Astrocyte (in vitro differentiated cells and primary cell): Measurements from ENCODE around the gene MYO5A. TPM values are rescaled to one million over a fixed set of nuclear protein-coding genes. Genes with fewer than 3 reads are reported as not detected.

ENCODE experiments used
- DNase-seq: peaks from one replicate; pipeline ENCODE4 v3.0.0-alpha.2; 2010; ENCODE audit warnings: low read depth
- FAIRE-seq: peaks from 2 replicates; lab custom pipeline; 2011; peaks lifted over from hg19 to GRCh38; lab: Jason Lieb, UNC
- H2AFZ ChIP-seq: 2 replicates; pipeline ENCODE4 v1.6.0; 2012; ENCODE audit warnings: low read depth, low read length, inconsistent platforms
- H3K27ac ChIP-seq: 2 replicates; pipeline ENCODE4 v1.5.1; 2011; ENCODE audit warnings: low read depth, low read length, inconsistent platforms
- H3K27me3 ChIP-seq: 2 replicates; pipeline ENCODE4 v1.6.0; 2011; ENCODE audit warnings: low read length, inconsistent platforms; ENCODE audit not compliant: insufficient read depth
- H3K36me3 ChIP-seq: 2 replicates; pipeline ENCODE4 v1.5.1; 2011; ENCODE audit warnings: low read length, inconsistent platforms; ENCODE audit not compliant: insufficient read depth
- H3K4me1 ChIP-seq: 2 replicates; pipeline ENCODE4 v1.5.1; 2011; ENCODE audit warnings: low read length, inconsistent platforms; ENCODE audit not compliant: insufficient read depth
- H3K4me2 ChIP-seq: 2 replicates; pipeline ENCODE4 v1.6.0; 2012; ENCODE audit warnings: low read length, inconsistent platforms
- H3K4me3 ChIP-seq: 2 replicates; pipeline ENCODE4 v1.5.1; 2011; ENCODE audit warnings: low read depth, mild to moderate bottlenecking, low read length, inconsistent platforms; ENCODE audit not compliant: insufficient read depth
- H3K79me2 ChIP-seq: 2 replicates; pipeline ENCODE4 v1.6.0; 2012; ENCODE audit warnings: mild to moderate bottlenecking, low read length, inconsistent platforms; ENCODE audit not compliant: insufficient read depth
- H3K9ac ChIP-seq: 2 replicates; pipeline ENCODE4 v1.6.0; 2012; ENCODE audit warnings: mild to moderate bottlenecking, low read length, inconsistent platforms
- H3K9me3 ChIP-seq: 2 replicates; pipeline ENCODE4 v1.5.1; 2012; ENCODE audit warnings: low read depth, mild to moderate bottlenecking, low read length, inconsistent platforms; ENCODE audit not compliant: insufficient read depth
- H4K20me1 ChIP-seq: 2 replicates; pipeline ENCODE4 v1.6.0; 2012; ENCODE audit warnings: low read length, inconsistent platforms; ENCODE audit not compliant: insufficient read depth
- H3K27ac Mint-ChIP-seq: one replicate; pipeline ENCODE4 v1.8.0; 2021; ENCODE audit warnings: mild to moderate bottlenecking, mixed read lengths; ENCODE audit not compliant: unreplicated experiment
- H3K27me3 Mint-ChIP-seq: one replicate; pipeline ENCODE4 v1.8.0; 2021; ENCODE audit warnings: low read depth, mixed read lengths; ENCODE audit not compliant: unreplicated experiment
- H3K36me3 Mint-ChIP-seq: one replicate; pipeline ENCODE4 v1.8.0; 2021; ENCODE audit warnings: low read depth, mixed read lengths; ENCODE audit not compliant: unreplicated experiment
- H3K4me1 Mint-ChIP-seq: one replicate; pipeline ENCODE4 v1.8.0; 2021; ENCODE audit warnings: low read depth, mixed read lengths; ENCODE audit not compliant: unreplicated experiment
- H3K4me3 Mint-ChIP-seq: one replicate; pipeline ENCODE4 v1.8.0; 2021; ENCODE audit warnings: mild to moderate bottlenecking, moderate library complexity, mixed read lengths; ENCODE audit not compliant: unreplicated experiment
- H3K9me3 Mint-ChIP-seq: one replicate; pipeline ENCODE4 v1.8.0; 2021; ENCODE audit warnings: mild to moderate bottlenecking, mixed read lengths; ENCODE audit not compliant: unreplicated experiment
- EZH2 ChIP-seq: IDR thresholded peaks from 2 replicates; pipeline ENCODE4 v1.6.1; 2012; ENCODE audit warnings: mild to moderate bottlenecking, low read length, inconsistent platforms; ENCODE audit not compliant: insufficient read depth
- total RNA-seq: library from RNA; stranded (reverse); gene quantifications from 2 replicates; pipeline ENCODE4 v1.2.1, GENCODE V29; 2021
- TF ChIP-seq, protein P1 (sequence below): IDR thresholded peaks from 2 replicates; pipeline ENCODE4 v1.5.1; 2011; ENCODE audit warnings: low read depth, mild to moderate bottlenecking, inconsistent platforms, low read length, moderate library complexity; ENCODE audit not compliant: insufficient read depth

The MYO5A gene
- total RNA-seq, 1 donor from 2014 or later, result 47.6 TPM

DNA sequence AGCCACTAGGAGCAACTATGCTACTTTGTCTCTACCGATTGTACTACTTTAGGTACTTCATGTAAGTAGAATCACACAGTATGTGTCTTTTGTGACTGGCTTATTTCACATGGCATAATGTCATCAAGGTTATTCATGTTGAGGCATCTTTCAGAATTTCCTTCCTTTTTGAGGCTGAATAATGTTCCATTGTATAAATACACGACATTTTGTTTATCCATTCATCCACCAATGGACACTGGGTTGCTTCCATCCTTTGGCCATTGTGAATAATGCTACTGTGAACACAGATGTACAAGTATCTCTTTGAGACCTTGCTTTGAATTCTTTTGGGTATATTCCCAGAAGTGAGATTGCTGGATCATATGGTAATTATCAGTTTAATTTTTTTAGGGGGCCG is 29.2 kb downstream of the MYO5A start:
- H3K27ac ChIP-seq, result no peak overlapping the region
- H3K9ac ChIP-seq, result no peak overlapping the region
- Mint-ChIP-seq H3K4me1 (peaks cover 24% of the 10 kb centered on the region), H3K9me3 (no peaks in the 10 kb centered on the region), H3K27me3 (no peaks in the 10 kb centered on the region), H3K4me3 (no peak overlapping the region), H3K27ac (no peak overlapping the region), H3K36me3 (no peaks in the 10 kb centered on the region)
- H3K4me2 ChIP-seq, result no peak overlapping the region
- H3K9me3 ChIP-seq, result no peaks in the 10 kb centered on the region
- H3K36me3 ChIP-seq, result no peaks in the 10 kb centered on the region
- no peak overlapping the region for H3K4me3 ChIP-seq
- H3K27me3 ChIP-seq, result no peaks in the 10 kb centered on the region
- DNase-seq, result no peak
- peaks cover 14% of the 10 kb centered on the region for H4K20me1 ChIP-seq
- no peak for FAIRE-seq
- peaks cover 6% of the 10 kb centered on the region for H3K4me1 ChIP-seq
- no peak overlapping the region for H2AFZ ChIP-seq
- no peak for TF ChIP-seq EZH2
- TF ChIP-seq, protein P1, sequence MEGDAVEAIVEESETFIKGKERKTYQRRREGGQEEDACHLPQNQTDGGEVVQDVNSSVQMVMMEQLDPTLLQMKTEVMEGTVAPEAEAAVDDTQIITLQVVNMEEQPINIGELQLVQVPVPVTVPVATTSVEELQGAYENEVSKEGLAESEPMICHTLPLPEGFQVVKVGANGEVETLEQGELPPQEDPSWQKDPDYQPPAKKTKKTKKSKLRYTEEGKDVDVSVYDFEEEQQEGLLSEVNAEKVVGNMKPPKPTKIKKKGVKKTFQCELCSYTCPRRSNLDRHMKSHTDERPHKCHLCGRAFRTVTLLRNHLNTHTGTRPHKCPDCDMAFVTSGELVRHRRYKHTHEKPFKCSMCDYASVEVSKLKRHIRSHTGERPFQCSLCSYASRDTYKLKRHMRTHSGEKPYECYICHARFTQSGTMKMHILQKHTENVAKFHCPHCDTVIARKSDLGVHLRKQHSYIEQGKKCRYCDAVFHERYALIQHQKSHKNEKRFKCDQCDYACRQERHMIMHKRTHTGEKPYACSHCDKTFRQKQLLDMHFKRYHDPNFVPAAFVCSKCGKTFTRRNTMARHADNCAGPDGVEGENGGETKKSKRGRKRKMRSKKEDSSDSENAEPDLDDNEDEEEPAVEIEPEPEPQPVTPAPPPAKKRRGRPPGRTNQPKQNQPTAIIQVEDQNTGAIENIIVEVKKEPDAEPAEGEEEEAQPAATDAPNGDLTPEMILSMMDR, result no peak
- H3K79me2 ChIP-seq, result peaks cover 29% of the 10 kb centered on the region

DNA sequence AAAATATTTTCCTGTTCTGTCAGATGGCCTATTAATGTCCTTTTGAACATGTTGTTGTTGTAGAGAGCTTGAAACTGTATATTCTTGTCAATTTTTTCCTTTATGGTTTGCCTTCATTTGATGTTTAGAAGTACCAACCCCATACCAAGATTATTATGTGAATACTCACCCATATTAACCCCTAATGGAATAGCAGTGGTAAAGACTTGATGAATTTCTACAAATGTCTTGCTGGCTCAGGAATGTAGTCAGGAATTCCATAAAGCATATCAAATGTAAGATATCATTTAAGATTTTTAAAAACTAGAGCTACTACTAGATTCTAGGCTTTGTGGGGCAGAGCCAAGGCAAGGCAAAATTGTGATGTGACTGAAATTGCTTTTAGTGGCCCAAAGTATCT is 30.0 kb downstream of the MYO5A start:
- no peak overlapping the region for H3K9ac ChIP-seq
- peaks cover 17% of the 10 kb centered on the region for H3K4me1 Mint-ChIP-seq
- H3K27me3 ChIP-seq, result no peaks in the 10 kb centered on the region
- H3K27ac ChIP-seq, result no peak overlapping the region
- no peaks in the 10 kb centered on the region for H3K36me3 ChIP-seq
- no peak overlapping the region for H2AFZ ChIP-seq
- FAIRE-seq, result no peak
- TF ChIP-seq EZH2, result no peak
- TF ChIP-seq, protein P1, result no peak
- H3K27me3 Mint-ChIP-seq, result no peaks in the 10 kb centered on the region
- peak; percentile 29 for DNase-seq
- peaks cover 32% of the 10 kb centered on the region for H3K79me2 ChIP-seq
- H3K9me3 Mint-ChIP-seq, result no peaks in the 10 kb centered on the region
- H3K27ac Mint-ChIP-seq, result peak overlapping the region; percentile 75
- H3K36me3 Mint-ChIP-seq, result no peaks in the 10 kb centered on the region
- no peak overlapping the region for H3K4me3 Mint-ChIP-seq
- no peaks in the 10 kb centered on the region for H3K9me3 ChIP-seq
- H4K20me1 ChIP-seq, result peaks cover 7% of the 10 kb centered on the region
- H3K4me2 ChIP-seq, result no peak overlapping the region
- H3K4me3 ChIP-seq, result no peak overlapping the region
- H3K4me1 ChIP-seq, result peaks cover 6% of the 10 kb centered on the region

DNA sequence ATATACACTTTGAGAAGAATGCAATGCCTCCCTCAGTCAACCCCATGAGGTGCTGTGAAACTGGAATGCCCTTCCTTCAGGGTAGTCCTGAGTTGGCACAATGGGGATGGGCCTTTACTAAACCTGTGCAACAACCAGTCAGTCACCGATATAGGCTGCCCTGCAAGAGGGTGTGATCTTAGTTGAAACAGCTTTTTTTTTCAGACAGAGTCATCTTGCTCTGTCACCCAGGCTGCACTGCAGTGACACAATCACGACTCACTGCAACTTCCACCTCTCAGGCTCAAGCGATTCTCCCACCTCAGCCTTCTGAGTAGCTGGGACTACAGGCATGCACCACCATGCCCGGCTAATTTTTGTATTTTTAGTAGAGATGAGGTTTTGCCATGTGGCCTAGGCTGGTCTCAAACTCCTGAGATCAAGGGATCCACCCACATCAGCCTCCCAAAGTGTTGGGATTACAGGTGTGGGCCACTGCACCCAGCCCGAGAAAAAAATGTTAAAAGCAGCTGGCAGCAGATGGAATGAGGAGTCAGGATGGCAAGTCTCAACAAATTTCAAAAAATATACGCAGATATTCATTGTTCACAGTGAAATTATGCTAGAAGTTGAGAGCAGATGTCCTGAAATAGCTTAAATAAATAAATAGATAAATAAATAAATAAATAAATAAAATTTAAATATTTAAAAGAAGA is 31.8 kb downstream of the MYO5A start:
- Mint-ChIP-seq H3K9me3 (no peaks in the 10 kb centered on the region), H3K27ac (peak overlapping the region; percentile 58), H3K4me1 (peaks cover 16% of the 10 kb centered on the region), H3K27me3 (no peaks in the 10 kb centered on the region), H3K36me3 (no peaks in the 10 kb centered on the region), H3K4me3 (no peak overlapping the region)
- Histone ChIP-seq H4K20me1 (peaks cover 7% of the 10 kb centered on the region), H3K27ac (no peak overlapping the region), H3K4me2 (peak overlapping the region; percentile 28), H3K4me1 (peaks cover 6% of the 10 kb centered on the region), H3K9ac (no peak overlapping the region), H2AFZ (no peak overlapping the region), H3K79me2 (peaks cover 24% of the 10 kb centered on the region), H3K36me3 (no peaks in the 10 kb centered on the region), H3K4me3 (no peak overlapping the region), H3K9me3 (no peaks in the 10 kb centered on the region), H3K27me3 (no peaks in the 10 kb centered on the region)
- FAIRE-seq, result no peak
- no peak for TF ChIP-seq EZH2
- TF ChIP-seq, protein P1, result no peak
- DNase-seq, result peak; percentile 34
